Measurements from ENCODE around the gene MORN1. TPM values are rescaled to one million over a fixed set of nuclear protein-coding genes. Genes with fewer than 3 reads are reported as not detected.

MORN1 gene
- total RNA-seq, 4 donors from 2014 or later, result 7.0 to 9.8 (median 8.0) TPM

GRCh38 chr1:2322065-2322571, 69.2 kb downstream of the MORN1 start:
- H3K36me3 ChIP-seq, result no peaks in the 10 kb centered on the region
- H3K27ac ChIP-seq (replicated peaks in 1 of 4), result peak overlapping the region; percentile 93 to 98 (median 95)
- intact Hi-C loops (cut with DNase I), result no loop called here
- H3K9me3 ChIP-seq, result no peaks in the 10 kb centered on the region
- no peak for DNase-seq (ENCODE audit: extremely low spot score)
- H3K4me1 ChIP-seq, result peaks cover 40 to 70% (median 64%) of the 10 kb centered on the region in 4 donors
- peak overlapping the region; percentile 11 to 31 (median 20) for H3K4me3 ChIP-seq
- TF ChIP-seq EP300 (IDR thresholded peaks at IDR 0.05) (no peak), CTCF (IDR thresholded peaks at IDR 0.05) (peak in 2 of 3 experiments; percentile 23), POLR2A (IDR thresholded peaks at IDR 0.05; ENCODE audit: low read depth) (no peak), POLR2AphosphoS5 (IDR thresholded peaks at IDR 0.05) (peak; percentile 60 to 71)
- H3K27me3 ChIP-seq, result no peaks in the 10 kb centered on the region
- WGBS, result 6% methylated on average over 20 of the region's 30 CpGs

DNA sequence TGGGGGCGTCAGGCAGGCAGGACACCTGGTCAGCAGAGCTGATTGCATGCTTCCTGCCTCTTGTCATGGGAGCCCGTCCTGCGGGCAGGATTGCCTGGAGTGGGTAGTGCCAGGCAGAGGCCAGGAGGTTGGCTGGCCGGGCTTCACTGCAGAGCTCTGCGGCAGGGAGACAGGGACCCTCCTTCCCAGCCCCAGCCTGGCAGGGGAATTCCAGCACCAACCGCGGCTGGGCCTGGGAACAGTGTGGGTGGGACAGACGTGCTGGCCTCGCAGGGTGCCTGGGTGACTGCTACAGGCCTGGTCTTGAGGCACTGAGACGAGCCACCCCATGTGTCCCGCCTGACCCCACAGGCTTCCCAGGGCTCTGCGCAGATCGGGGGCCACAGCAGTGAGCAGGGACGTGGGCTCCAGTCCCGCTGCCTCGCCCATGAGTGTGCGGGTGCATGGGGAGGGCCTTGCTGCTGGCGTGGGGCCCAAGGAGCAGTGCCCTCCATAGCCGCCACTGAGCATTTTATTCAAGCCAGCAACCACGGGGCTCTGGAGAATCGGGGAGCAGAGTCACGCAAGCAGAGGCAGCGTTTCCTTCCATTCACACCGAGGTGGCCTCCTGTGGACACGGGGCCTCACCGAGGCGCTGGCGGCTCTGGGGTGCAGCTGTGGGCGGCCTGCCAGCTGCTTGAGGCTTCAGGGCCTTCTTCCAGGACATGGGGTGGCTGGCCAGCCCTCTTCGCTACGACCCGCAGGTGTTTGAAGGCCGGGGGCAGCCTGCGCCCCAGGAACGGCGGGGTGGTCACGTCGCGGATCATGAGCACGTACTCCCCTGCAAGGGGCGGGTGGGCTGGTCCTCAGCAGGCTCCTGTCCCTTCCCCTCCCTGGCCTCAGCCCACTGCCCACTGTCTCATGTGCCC, 70.3 kb downstream of the MORN1 start:
- intact Hi-C loops (cut with DNase I), result no loop called here
- H3K9me3 ChIP-seq, result no peaks in the 10 kb centered on the region
- no peaks in the 10 kb centered on the region for H3K36me3 ChIP-seq
- no peak for DNase-seq (ENCODE audit: extremely low spot score)
- peak overlapping the region in 1 of 4 donors; percentile 11 for H3K4me3 ChIP-seq
- no peaks in the 10 kb centered on the region for H3K27me3 ChIP-seq
- H3K4me1 ChIP-seq, result peaks cover 42 to 81% (median 75%) of the 10 kb centered on the region in 4 donors
- 52% methylated on average over 19 of the region's 41 CpGs for WGBS
- peak overlapping the region; percentile 93 to 98 (median 95) for H3K27ac ChIP-seq (replicated peaks in 1 of 4)
- no peak for TF ChIP-seq EP300 (IDR thresholded peaks at IDR 0.05)
- no peak for TF ChIP-seq CTCF (IDR thresholded peaks at IDR 0.05)
- peak in 1 of 2 donors; percentile 24 for TF ChIP-seq POLR2AphosphoS5 (IDR thresholded peaks at IDR 0.05)
- no peak for TF ChIP-seq POLR2A (IDR thresholded peaks at IDR 0.05; ENCODE audit: low read depth)

DNA sequence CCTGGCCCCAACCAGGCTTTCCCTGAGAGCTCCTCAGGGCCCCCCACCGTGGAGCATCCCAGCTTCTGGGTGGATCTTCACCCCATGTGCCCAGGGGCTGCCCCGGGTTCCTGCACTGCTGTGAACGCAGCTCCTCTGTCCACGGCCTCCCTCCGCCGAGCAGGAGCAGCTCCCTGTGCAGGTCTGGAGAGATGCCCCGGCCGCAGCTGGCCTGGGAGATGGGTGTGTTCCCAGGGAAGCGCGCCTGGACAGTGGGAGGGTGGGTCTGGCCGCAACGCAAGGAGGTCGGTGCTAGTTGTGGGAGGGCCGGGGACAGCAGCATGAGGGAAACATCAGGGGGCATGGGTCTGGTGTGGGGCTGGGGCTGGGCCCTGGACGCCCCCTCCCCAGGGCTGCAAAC, 71.3 kb downstream of the MORN1 start:
- intact Hi-C loops (cut with DNase I), result no loop called here
- TF ChIP-seq POLR2A (IDR thresholded peaks at IDR 0.05; ENCODE audit: low read depth) (no peak), CTCF (IDR thresholded peaks at IDR 0.05) (no peak), EP300 (IDR thresholded peaks at IDR 0.05) (no peak), POLR2AphosphoS5 (IDR thresholded peaks at IDR 0.05) (no peak)
- Histone ChIP-seq H3K9me3 (no peaks in the 10 kb centered on the region), H3K4me3 (no peak overlapping the region), H3K4me1 (peaks cover 50 to 91% (median 85%) of the 10 kb centered on the region in 4 donors), H3K36me3 (no peaks in the 10 kb centered on the region), H3K27me3 (no peaks in the 10 kb centered on the region), H3K27ac (replicated peaks in 1 of 4) (peak overlapping the region; percentile 93 to 98 (median 95))
- WGBS, result 62% methylated on average over 7 of the region's 15 CpGs
- no peak for DNase-seq (ENCODE audit: extremely low spot score)

DNA sequence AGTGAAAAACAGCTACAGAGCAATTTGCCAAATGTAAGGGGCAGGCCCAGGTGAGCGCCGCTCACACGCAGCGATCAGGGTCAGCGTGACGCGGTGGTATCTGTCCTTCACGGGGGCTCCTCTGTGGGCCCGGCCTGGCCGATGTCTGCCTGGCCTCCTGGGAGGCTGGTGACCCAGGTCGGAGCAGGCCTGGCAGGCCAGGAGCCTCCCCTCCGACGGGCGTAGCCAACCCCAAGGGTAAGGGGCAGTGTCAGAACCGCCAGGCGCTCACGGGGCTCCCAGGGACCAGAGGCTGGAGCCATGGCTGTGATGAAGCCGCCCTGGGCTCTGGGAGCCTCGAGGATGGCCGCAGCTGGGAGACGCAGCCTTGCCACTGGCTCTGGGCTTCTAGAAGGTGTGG, 72.1 kb downstream of the MORN1 start:
- H3K9me3 ChIP-seq, result no peaks in the 10 kb centered on the region
- TF ChIP-seq EP300 (IDR thresholded peaks at IDR 0.05) (no peak), CTCF (IDR thresholded peaks at IDR 0.05) (no peak), POLR2AphosphoS5 (IDR thresholded peaks at IDR 0.05) (no peak), POLR2A (IDR thresholded peaks at IDR 0.05; ENCODE audit: low read depth) (no peak)
- H3K27me3 ChIP-seq, result no peaks in the 10 kb centered on the region
- no peak for DNase-seq (ENCODE audit: extremely low spot score)
- 89% methylated on average over 18 of the region's 21 CpGs for WGBS
- peak overlapping the region; percentile 93 to 98 (median 95) for H3K27ac ChIP-seq (replicated peaks in 1 of 4)
- peaks cover 53 to 98% (median 92%) of the 10 kb centered on the region in 4 donors for H3K4me1 ChIP-seq
- intact Hi-C loops (cut with DNase I), result loop anchor here (5.0 kb wide), 1 partner anchor 63 kb away; no protein-coding TSS in a partner anchor
- H3K36me3 ChIP-seq, result no peaks in the 10 kb centered on the region
- no peak overlapping the region for H3K4me3 ChIP-seq

Data from esophagus muscularis mucosa (tissue), 4 donors.